ENCODE measurements around the gene FAM114A1.
"Not testable (repeated sequence)": the region's sequence is repeated elsewhere in the genome, so short reads cannot be mapped to it uniquely, and the experiment has no call there.

The FAM114A1 gene

GRCh38 chr4:38935391-38936073 lies 67.9 kb downstream of the FAM114A1 start:
- no peaks in the 10 kb centered on the region for H3K27me3 ChIP-seq (ENCODE audit: insufficient read depth, low read depth, severe bottlenecking)
- no peaks in the 10 kb centered on the region for H3K9me3 ChIP-seq (ENCODE audit: severe bottlenecking)
- no peak for DNase-seq
- H3K4me3 ChIP-seq (ENCODE audit: low read depth, low read length), result no peak overlapping the region
- H3K36me3 ChIP-seq, result peaks cover 11% of the 10 kb centered on the region
- H3K27ac ChIP-seq, result no peak overlapping the region
- TF ChIP-seq CTCF (IDR thresholded peaks at IDR 0.05; ENCODE audit: low read depth, low read length), result no peak

GRCh38 chr4:38939165-38939564 lies 71.6 kb downstream of the FAM114A1 start:
- Histone ChIP-seq H3K36me3 (peaks cover 9% of the 10 kb centered on the region), H3K27ac (no peak overlapping the region), H3K9me3 (ENCODE audit: severe bottlenecking) (no peaks in the 10 kb centered on the region), H3K27me3 (ENCODE audit: insufficient read depth, low read depth, severe bottlenecking) (no peaks in the 10 kb centered on the region), H3K4me3 (ENCODE audit: low read depth, low read length) (no peak overlapping the region)
- TF ChIP-seq CTCF (IDR thresholded peaks at IDR 0.05; ENCODE audit: low read depth, low read length), result no peak
- no peak for DNase-seq

GRCh38 chr4:38940476-38940875 lies 72.9 kb downstream of the FAM114A1 start:
- peaks cover 9% of the 10 kb centered on the region for H3K36me3 ChIP-seq
- no peak overlapping the region for H3K27ac ChIP-seq
- no peak for TF ChIP-seq CTCF (IDR thresholded peaks at IDR 0.05; ENCODE audit: low read depth, low read length)
- no peaks in the 10 kb centered on the region for H3K9me3 ChIP-seq (ENCODE audit: severe bottlenecking)
- no peak for DNase-seq
- H3K4me3 ChIP-seq (ENCODE audit: low read depth, low read length), result no peak overlapping the region
- no peaks in the 10 kb centered on the region for H3K27me3 ChIP-seq (ENCODE audit: insufficient read depth, low read depth, severe bottlenecking)

- H3K27ac ChIP-seq, H3K36me3 ChIP-seq: not testable (repeated sequence)
Measured at GRCh38 chr4:38941906-38942305, 74.3 kb downstream of the FAM114A1 start.

GRCh38 chr4:38943343-38943742 lies 75.7 kb downstream of the FAM114A1 start:
- Histone ChIP-seq H3K36me3 (peaks cover 7% of the 10 kb centered on the region), H3K9me3 (ENCODE audit: severe bottlenecking) (no peaks in the 10 kb centered on the region), H3K4me3 (ENCODE audit: low read depth, low read length) (no peak overlapping the region), H3K27me3 (ENCODE audit: insufficient read depth, low read depth, severe bottlenecking) (no peaks in the 10 kb centered on the region), H3K27ac (no peak overlapping the region)
- no peak for DNase-seq
- TF ChIP-seq CTCF (IDR thresholded peaks at IDR 0.05; ENCODE audit: low read depth, low read length), result no peak

More at GRCh38 chr4:38941906-38942305, 74.3 kb downstream of the FAM114A1 start:
- not testable (repeated sequence) for DNase-seq; H3K4me3 ChIP-seq (ENCODE audit: low read depth, low read length); H3K9me3 ChIP-seq (ENCODE audit: severe bottlenecking); H3K27me3 ChIP-seq (ENCODE audit: insufficient read depth, low read depth, severe bottlenecking)

GRCh38 chr4:38944440-38944839 lies 76.8 kb downstream of the FAM114A1 start:
- TF ChIP-seq CTCF (IDR thresholded peaks at IDR 0.05; ENCODE audit: low read depth, low read length), result no peak
- Histone ChIP-seq H3K9me3 (ENCODE audit: severe bottlenecking) (no peaks in the 10 kb centered on the region), H3K4me3 (ENCODE audit: low read depth, low read length) (no peak overlapping the region), H3K36me3 (0 out of 2 replicates have a peak, but pooled peaks cover 4% of the 10 kb centered on the region), H3K27ac (no peak overlapping the region), H3K27me3 (ENCODE audit: insufficient read depth, low read depth, severe bottlenecking) (no peaks in the 10 kb centered on the region)
- no peak for DNase-seq
